Measurements from ENCODE around the gene OR2C3. TPM values are rescaled to one million over a fixed set of nuclear protein-coding genes. Genes with fewer than 3 reads are reported as not detected.

OR2C3 gene
- total RNA-seq, 1 donor, result not detected

- DNase-seq (ENCODE audit: low read depth), result no peak
- H3K4me3 ChIP-seq (ENCODE audit: low read depth, low read length), result no peak overlapping the region
- TF ChIP-seq, protein P1, sequence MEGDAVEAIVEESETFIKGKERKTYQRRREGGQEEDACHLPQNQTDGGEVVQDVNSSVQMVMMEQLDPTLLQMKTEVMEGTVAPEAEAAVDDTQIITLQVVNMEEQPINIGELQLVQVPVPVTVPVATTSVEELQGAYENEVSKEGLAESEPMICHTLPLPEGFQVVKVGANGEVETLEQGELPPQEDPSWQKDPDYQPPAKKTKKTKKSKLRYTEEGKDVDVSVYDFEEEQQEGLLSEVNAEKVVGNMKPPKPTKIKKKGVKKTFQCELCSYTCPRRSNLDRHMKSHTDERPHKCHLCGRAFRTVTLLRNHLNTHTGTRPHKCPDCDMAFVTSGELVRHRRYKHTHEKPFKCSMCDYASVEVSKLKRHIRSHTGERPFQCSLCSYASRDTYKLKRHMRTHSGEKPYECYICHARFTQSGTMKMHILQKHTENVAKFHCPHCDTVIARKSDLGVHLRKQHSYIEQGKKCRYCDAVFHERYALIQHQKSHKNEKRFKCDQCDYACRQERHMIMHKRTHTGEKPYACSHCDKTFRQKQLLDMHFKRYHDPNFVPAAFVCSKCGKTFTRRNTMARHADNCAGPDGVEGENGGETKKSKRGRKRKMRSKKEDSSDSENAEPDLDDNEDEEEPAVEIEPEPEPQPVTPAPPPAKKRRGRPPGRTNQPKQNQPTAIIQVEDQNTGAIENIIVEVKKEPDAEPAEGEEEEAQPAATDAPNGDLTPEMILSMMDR (IDR thresholded peaks at IDR 0.05; ENCODE audit: insufficient read depth, low read length), result no peak
Measured at GRCh38 chr1:247540581-247540980, 4.3 kb upstream of the OR2C3 start.

GRCh38 chr1:247539215-247539614 is 3.0 kb upstream of the OR2C3 start:
- H3K4me3 ChIP-seq (ENCODE audit: low read depth, low read length), result no peak overlapping the region
- no peak for DNase-seq (ENCODE audit: low read depth)
- TF ChIP-seq, protein P1 (IDR thresholded peaks at IDR 0.05; ENCODE audit: insufficient read depth, low read length), result no peak

GRCh38 chr1:247538561-247538960 is 2.3 kb upstream of the OR2C3 start:
- no peak overlapping the region for H3K4me3 ChIP-seq (ENCODE audit: low read depth, low read length)
- TF ChIP-seq, protein P1 (IDR thresholded peaks at IDR 0.05; ENCODE audit: insufficient read depth, low read length), result no peak
- DNase-seq (ENCODE audit: low read depth), result no peak

- TF ChIP-seq, protein P1 (IDR thresholded peaks at IDR 0.05; ENCODE audit: insufficient read depth, low read length), result no peak
- H3K4me3 ChIP-seq (ENCODE audit: low read depth, low read length), result no peak overlapping the region
- no peak for DNase-seq (ENCODE audit: low read depth)
Measured at GRCh38 chr1:247535402-247535801, 838 bp downstream of the OR2C3 start.

DNA sequence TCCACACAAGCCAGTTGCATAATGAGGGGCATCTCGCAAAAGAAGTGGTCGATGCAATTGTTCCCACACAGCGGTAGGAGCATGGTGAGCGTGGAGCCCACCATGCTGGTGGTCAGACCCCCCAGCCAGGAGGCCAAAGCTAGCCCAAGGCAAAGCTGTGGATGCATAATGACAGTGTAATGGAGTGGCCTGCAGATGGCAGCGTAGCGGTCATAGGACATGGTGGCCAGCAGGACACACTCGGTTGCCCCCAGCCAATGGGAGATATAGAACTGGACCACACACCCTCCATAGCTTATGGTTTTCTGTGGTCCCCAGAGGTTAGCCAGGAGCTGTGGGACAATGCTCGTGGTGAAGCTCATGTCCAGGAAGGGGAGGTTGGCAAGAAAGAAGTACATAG is 4.3 kb downstream of the OR2C3 start:
- DNase-seq (ENCODE audit: low read depth), result no peak
- H3K4me3 ChIP-seq (ENCODE audit: low read depth, low read length), result no peak overlapping the region
- TF ChIP-seq, protein P1 (IDR thresholded peaks at IDR 0.05; ENCODE audit: insufficient read depth, low read length), result no peak

DNA sequence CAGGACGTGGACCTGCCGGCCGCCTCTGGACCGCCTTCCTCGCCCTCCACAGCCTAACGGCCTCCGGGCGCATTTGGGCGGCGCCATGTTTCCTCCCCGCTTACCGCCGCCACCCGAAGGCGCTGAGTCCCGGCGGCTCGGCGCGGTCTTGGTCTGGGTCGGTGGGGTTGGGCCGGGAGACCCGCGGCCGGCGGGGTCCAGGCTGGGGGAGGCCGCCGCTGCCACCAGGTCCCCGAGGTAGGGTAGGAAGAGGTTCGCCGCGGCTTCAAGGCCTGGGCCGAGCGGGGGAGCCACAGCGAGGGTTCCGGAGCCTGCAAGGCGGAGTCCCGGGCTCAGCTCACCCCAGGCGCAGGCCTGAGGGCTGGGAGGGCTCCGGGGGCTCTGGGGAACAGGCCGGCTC is 5.5 kb downstream of the OR2C3 start:
- TF ChIP-seq, protein P1 (IDR thresholded peaks at IDR 0.05; ENCODE audit: insufficient read depth, low read length), result no peak
- DNase-seq (ENCODE audit: low read depth), result no peak
- no peak overlapping the region for H3K4me3 ChIP-seq (ENCODE audit: low read depth, low read length)

GRCh38 chr1:247529771-247530355 is 6.4 kb downstream of the OR2C3 start:
- TF ChIP-seq, protein P1 (IDR thresholded peaks at IDR 0.05; ENCODE audit: insufficient read depth, low read length), result no peak
- DNase-seq (ENCODE audit: low read depth), result no peak
- no peak overlapping the region for H3K4me3 ChIP-seq (ENCODE audit: low read depth, low read length)

All from fibroblast of the aortic adventitia (primary cell).